ENCODE measurements around the gene SH3PXD2A. TPM values are rescaled to one million over a fixed set of nuclear protein-coding genes. Genes with fewer than 3 reads are reported as not detected.

SH3PXD2A gene
- total RNA-seq, result 58.3 and 64.4 TPM in 2 replicates

- no peak for TF ChIP-seq CTCF (IDR thresholded peaks at IDR 0.05; ENCODE audit: insufficient read depth, low read depth, low read length)
- peak within 1 kb of the TSS; percentile 60 for H3K4me3 ChIP-seq (ENCODE audit: low read depth, low read length)
- no peak for DNase-seq (ENCODE audit: low read depth)
These were observed at the start of gene SH3PXD2A for GRCh38 chr10:103855424-103855823. Gene SH3PXD2A, minus strand, starts transcription at chr10:103855576. Its CDS starts 310 bp downstream, at chr10:103855266.

GRCh38 chr10:103901299-103901698 is 45.9 kb upstream of the SH3PXD2A start:
- no peak for DNase-seq (ENCODE audit: low read depth)
- no peak for TF ChIP-seq CTCF (IDR thresholded peaks at IDR 0.05; ENCODE audit: insufficient read depth, low read depth, low read length)
- H3K4me3 ChIP-seq (ENCODE audit: low read depth, low read length), result no peak overlapping the region

GRCh38 chr10:103899312-103899711 is 43.9 kb upstream of the SH3PXD2A start:
- TF ChIP-seq CTCF (IDR thresholded peaks at IDR 0.05; ENCODE audit: insufficient read depth, low read depth, low read length), result no peak
- no peak overlapping the region for H3K4me3 ChIP-seq (ENCODE audit: low read depth, low read length)
- no peak for DNase-seq (ENCODE audit: low read depth)

GRCh38 chr10:103897241-103897774 is 41.9 kb upstream of the SH3PXD2A start:
- TF ChIP-seq CTCF (IDR thresholded peaks at IDR 0.05; ENCODE audit: insufficient read depth, low read depth, low read length), result no peak
- no peak for DNase-seq (ENCODE audit: low read depth)
- no peak overlapping the region for H3K4me3 ChIP-seq (ENCODE audit: low read depth, low read length)

- no peak overlapping the region for H3K4me3 ChIP-seq (ENCODE audit: low read depth, low read length)
- TF ChIP-seq CTCF (IDR thresholded peaks at IDR 0.05; ENCODE audit: insufficient read depth, low read depth, low read length), result no peak
- peak; percentile 85 for DNase-seq (ENCODE audit: low read depth)
These were observed 40.8 kb upstream of the SH3PXD2A start for GRCh38 chr10:103896225-103896624.

GRCh38 chr10:103895411-103896186 is 40.2 kb upstream of the SH3PXD2A start:
- no peak for TF ChIP-seq CTCF (IDR thresholded peaks at IDR 0.05; ENCODE audit: insufficient read depth, low read depth, low read length)
- no peak overlapping the region for H3K4me3 ChIP-seq (ENCODE audit: low read depth, low read length)
- peak; percentile 59 for DNase-seq (ENCODE audit: low read depth)

Data from fibroblast of villous mesenchyme (primary cell).